ENCODE measurements around the gene PRDM16. TPM values are rescaled to one million over a fixed set of nuclear protein-coding genes. Genes with fewer than 3 reads are reported as not detected.

The PRDM16 gene
- polyA plus RNA-seq, 1 donor from 2014 or later, result 0.21 TPM

DNA sequence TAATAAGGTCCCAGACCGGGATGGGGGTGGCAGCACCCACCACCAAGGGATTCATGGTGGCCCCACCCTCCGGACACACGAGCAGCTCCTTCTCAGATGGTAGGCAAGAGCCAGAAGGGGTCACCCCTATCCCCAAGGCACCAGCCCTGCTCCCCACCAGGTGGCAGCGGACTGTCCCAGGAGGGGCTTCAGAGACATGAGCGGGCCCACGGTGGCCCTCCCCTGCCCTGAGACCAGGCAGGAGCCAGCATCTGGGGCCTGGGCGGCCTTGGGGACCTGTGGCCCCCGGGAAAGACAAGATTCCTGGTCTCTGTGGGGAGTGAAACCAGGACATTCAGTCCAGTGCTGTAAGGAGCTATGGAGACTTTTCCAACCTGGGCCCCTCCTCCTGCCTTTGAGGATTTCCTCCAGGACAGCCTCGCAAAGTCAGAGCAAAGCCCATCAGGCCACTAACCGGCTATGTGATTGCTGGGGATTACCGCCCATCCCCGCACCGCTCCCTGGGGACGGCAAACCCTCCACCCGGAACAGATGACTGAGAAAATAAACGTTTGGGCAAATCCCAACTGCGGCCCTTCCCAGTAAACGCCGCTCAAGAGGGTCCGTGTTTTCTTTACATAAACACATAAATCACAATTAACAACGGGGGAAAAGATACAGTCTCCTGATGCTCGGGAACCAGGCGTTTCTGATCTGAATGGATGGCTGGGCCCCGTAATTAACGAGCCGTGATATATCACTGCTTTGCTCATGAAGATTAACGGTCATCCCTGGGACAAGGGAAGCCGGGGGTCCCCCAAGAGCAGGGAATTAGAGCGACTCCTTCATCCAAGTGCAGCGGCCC, 334.6 kb downstream of the PRDM16 start:
- no peak overlapping the region for H3K4me2 ChIP-seq (ENCODE audit: low read length)
- no peaks in the 10 kb centered on the region for H3K79me2 ChIP-seq (replicated peaks; ENCODE audit: insufficient read depth, low read length)
- H3K36me3 ChIP-seq (ENCODE audit: insufficient read depth, low read length), result no peaks in the 10 kb centered on the region
- H2AFZ ChIP-seq (ENCODE audit: low read depth, low read length), result no peak overlapping the region
- no peak for TF ChIP-seq SMC3 (conservative IDR thresholded peaks at IDR 0.05; ENCODE audit: poor library complexity)
- TF ChIP-seq, protein P1, sequence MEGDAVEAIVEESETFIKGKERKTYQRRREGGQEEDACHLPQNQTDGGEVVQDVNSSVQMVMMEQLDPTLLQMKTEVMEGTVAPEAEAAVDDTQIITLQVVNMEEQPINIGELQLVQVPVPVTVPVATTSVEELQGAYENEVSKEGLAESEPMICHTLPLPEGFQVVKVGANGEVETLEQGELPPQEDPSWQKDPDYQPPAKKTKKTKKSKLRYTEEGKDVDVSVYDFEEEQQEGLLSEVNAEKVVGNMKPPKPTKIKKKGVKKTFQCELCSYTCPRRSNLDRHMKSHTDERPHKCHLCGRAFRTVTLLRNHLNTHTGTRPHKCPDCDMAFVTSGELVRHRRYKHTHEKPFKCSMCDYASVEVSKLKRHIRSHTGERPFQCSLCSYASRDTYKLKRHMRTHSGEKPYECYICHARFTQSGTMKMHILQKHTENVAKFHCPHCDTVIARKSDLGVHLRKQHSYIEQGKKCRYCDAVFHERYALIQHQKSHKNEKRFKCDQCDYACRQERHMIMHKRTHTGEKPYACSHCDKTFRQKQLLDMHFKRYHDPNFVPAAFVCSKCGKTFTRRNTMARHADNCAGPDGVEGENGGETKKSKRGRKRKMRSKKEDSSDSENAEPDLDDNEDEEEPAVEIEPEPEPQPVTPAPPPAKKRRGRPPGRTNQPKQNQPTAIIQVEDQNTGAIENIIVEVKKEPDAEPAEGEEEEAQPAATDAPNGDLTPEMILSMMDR (IDR thresholded peaks at IDR 0.05; ENCODE audit: poor library complexity, severe bottlenecking), result peak; percentile 34
- no peaks in the 10 kb centered on the region for H3K27me3 ChIP-seq (ENCODE audit: insufficient read depth, low read depth, low read length)
- H3K4me3 ChIP-seq (ENCODE audit: low read length), result no peak overlapping the region
- no peaks in the 10 kb centered on the region for H4K20me1 ChIP-seq (ENCODE audit: insufficient read depth)
- H3K9me2 ChIP-seq (ENCODE audit: insufficient read depth, low read length), result no peaks in the 10 kb centered on the region
- H3K9me3 ChIP-seq (ENCODE audit: low read length), result no peaks in the 10 kb centered on the region
- no peak overlapping the region for H3K27ac ChIP-seq (ENCODE audit: low read length)
- no peak overlapping the region for H3K9ac ChIP-seq (ENCODE audit: low read length)
- H3F3A ChIP-seq (ENCODE audit: insufficient read depth, low read length, poor library complexity, severe bottlenecking), result no peaks in the 10 kb centered on the region

DNA sequence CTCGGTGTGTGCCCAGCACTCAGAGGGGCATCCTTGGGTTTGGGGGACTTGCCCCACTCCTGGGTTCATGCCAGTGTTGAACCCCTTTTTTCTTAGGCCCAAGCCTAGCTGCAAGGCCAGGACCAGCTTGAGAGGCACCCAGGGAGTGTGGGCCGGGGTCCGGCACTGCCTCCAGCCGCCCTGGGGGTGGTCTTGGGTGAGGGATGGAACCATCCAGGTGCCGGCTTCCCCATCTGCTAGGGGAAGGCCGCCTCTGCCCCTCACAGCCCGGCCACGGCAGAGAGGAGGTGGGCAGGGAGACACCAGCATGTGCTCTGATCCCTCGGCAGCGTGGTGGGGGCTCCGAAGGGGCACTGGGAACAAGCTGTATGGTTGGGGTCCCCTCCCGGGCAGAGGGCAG, 335.3 kb downstream of the PRDM16 start:
- H3K4me2 ChIP-seq (ENCODE audit: low read length), result no peak overlapping the region
- H3K9me2 ChIP-seq (ENCODE audit: insufficient read depth, low read length), result no peaks in the 10 kb centered on the region
- H3K36me3 ChIP-seq (ENCODE audit: insufficient read depth, low read length), result no peaks in the 10 kb centered on the region
- H3K4me3 ChIP-seq (ENCODE audit: low read length), result no peak overlapping the region
- no peaks in the 10 kb centered on the region for H3K27me3 ChIP-seq (ENCODE audit: insufficient read depth, low read depth, low read length)
- no peaks in the 10 kb centered on the region for H4K20me1 ChIP-seq (ENCODE audit: insufficient read depth)
- no peak overlapping the region for H3K9ac ChIP-seq (ENCODE audit: low read length)
- H3K9me3 ChIP-seq (ENCODE audit: low read length), result no peaks in the 10 kb centered on the region
- H3K79me2 ChIP-seq (replicated peaks; ENCODE audit: insufficient read depth, low read length), result no peaks in the 10 kb centered on the region
- no peak for TF ChIP-seq EP300 (conservative IDR thresholded peaks at IDR 0.05; ENCODE audit: poor library complexity, severe bottlenecking)
- no peak for TF ChIP-seq RAD21 (conservative IDR thresholded peaks at IDR 0.05)
- no peak for TF ChIP-seq EZH2 (IDR thresholded peaks at IDR 0.05; ENCODE audit: borderline replicate concordance, insufficient read depth, low read length, poor library complexity, severe bottlenecking)
- no peak for TF ChIP-seq TAF1 (IDR thresholded peaks at IDR 0.05; ENCODE audit: low read depth)
- no peak for TF ChIP-seq POLR2AphosphoS5 (IDR thresholded peaks at IDR 0.05)
- TF ChIP-seq, protein P2, sequence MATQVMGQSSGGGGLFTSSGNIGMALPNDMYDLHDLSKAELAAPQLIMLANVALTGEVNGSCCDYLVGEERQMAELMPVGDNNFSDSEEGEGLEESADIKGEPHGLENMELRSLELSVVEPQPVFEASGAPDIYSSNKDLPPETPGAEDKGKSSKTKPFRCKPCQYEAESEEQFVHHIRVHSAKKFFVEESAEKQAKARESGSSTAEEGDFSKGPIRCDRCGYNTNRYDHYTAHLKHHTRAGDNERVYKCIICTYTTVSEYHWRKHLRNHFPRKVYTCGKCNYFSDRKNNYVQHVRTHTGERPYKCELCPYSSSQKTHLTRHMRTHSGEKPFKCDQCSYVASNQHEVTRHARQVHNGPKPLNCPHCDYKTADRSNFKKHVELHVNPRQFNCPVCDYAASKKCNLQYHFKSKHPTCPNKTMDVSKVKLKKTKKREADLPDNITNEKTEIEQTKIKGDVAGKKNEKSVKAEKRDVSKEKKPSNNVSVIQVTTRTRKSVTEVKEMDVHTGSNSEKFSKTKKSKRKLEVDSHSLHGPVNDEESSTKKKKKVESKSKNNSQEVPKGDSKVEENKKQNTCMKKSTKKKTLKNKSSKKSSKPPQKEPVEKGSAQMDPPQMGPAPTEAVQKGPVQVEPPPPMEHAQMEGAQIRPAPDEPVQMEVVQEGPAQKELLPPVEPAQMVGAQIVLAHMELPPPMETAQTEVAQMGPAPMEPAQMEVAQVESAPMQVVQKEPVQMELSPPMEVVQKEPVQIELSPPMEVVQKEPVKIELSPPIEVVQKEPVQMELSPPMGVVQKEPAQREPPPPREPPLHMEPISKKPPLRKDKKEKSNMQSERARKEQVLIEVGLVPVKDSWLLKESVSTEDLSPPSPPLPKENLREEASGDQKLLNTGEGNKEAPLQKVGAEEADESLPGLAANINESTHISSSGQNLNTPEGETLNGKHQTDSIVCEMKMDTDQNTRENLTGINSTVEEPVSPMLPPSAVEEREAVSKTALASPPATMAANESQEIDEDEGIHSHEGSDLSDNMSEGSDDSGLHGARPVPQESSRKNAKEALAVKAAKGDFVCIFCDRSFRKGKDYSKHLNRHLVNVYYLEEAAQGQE (IDR thresholded peaks at IDR 0.05; ENCODE audit: borderline replicate concordance), result no peak
- no peak for TF ChIP-seq MXI1 (conservative IDR thresholded peaks at IDR 0.05; ENCODE audit: poor library complexity, severe bottlenecking)
- TF ChIP-seq SMC3 (conservative IDR thresholded peaks at IDR 0.05; ENCODE audit: poor library complexity), result no peak
- TF ChIP-seq, protein P1 (IDR thresholded peaks at IDR 0.05; ENCODE audit: poor library complexity, severe bottlenecking), result no peak
- no peak overlapping the region for H3K27ac ChIP-seq (ENCODE audit: low read length)
- H3F3A ChIP-seq (ENCODE audit: insufficient read depth, low read length, poor library complexity, severe bottlenecking), result no peaks in the 10 kb centered on the region
- H2AFZ ChIP-seq (ENCODE audit: low read depth, low read length), result no peak overlapping the region

Data from neural cell (in vitro differentiated cells).